ENCODE results near the gene CSMD2.

GRCh38 chr1:33606272-33606671 is 558.8 kb downstream of the CSMD2 start:
- TF ChIP-seq POLR2A (IDR thresholded peaks at IDR 0.05; ENCODE audit: low read depth, low read length) (no peak), CTCF (conservative IDR thresholded peaks at IDR 0.05; ENCODE audit: low read depth, low read length) (no peak), RAD21 (IDR thresholded peaks at IDR 0.05; ENCODE audit: low read length) (no peak), RFX5 (IDR thresholded peaks at IDR 0.05; ENCODE audit: low read depth, low read length) (no peak), USF2 (IDR thresholded peaks at IDR 0.05; ENCODE audit: low read depth, low read length) (no peak), CEBPB (IDR thresholded peaks at IDR 0.05; ENCODE audit: low read depth, low read length) (no peak), ELK1 (IDR thresholded peaks at IDR 0.05; ENCODE audit: borderline replicate concordance, low read depth, low read length) (no peak), BHLHE40 (IDR thresholded peaks at IDR 0.05; ENCODE audit: low read depth, low read length) (no peak), MAFK (IDR thresholded peaks at IDR 0.05; ENCODE audit: low read depth, low read length) (no peak), SMC3 (IDR thresholded peaks at IDR 0.05; ENCODE audit: low read depth, low read length) (no peak)
